ENCODE data around the gene ZDHHC8.

ZDHHC8 gene

DNA sequence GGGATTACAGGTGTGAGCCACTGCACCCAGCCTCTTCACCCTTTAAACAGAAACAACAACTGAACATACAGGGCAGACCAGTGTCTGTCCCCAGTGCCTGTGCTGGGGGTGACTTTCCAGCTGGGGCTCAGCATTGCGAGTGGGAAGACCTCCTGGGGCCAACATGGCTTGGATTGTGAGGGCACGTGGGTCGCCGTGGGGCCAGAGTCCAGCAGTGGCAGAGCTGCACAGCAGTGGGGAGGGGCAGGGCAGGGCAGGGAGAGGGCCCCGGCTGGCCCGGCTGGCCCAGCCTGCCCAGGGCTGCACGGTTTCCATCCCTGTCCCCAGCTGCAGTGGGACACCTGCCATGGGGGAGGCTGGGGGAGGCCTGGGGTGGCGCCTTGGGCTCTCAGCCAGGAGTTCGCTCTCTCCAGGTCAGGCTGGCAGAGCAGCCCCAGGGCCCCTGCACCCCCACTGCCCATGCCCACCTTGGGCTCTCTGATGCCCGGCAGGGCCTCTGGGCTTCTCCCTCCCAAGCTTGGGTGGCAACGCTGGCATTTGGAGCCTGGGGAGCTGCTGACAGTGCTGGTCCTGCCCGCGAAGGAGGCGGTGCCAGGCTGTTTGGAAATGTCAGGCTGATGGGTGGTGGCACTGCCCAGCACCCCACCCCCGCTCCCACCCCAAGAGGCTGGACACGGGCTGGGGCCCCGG, 49.7 kb downstream of the ZDHHC8 start:
- no peak for DNase-seq

DNA sequence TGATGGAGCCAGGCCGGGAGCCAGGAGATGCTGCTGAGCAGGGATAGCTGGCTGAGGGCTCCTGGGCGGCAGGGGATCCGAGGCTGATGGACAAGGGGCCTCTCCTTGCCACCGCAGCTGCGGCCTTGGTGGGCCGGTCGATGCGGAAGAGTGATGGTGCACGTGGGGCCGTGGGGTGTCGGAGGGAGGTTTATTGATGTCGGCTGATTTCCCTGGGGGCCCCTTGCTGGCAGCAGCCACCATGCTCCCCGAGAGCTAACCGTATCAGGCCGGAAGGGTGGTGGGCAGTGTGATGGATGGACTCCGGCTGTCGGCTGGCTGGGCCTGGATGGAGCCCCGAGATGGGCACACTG, 50.3 kb downstream of the ZDHHC8 start:
- no peak for DNase-seq

DNA sequence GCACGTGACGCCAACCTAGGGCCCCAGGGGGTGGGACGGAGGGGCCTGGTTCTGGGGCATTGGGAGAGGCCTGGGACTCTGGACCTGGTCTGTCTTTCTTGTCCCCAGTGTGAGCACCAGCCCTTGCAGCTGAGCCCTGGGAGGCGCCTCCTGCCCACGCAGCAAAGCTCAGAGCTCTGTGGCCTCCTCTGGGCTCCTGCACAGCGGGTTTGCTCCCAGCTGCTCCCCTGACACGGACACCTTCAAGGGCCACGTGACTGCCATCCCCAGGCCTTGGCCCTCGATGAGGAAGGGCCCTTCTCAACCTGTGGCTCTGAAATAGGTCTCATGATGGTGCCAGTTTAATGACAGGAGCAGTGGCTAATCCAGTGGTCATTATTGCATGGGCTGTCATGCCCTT, 50.8 kb downstream of the ZDHHC8 start:
- no peak for DNase-seq

DNA sequence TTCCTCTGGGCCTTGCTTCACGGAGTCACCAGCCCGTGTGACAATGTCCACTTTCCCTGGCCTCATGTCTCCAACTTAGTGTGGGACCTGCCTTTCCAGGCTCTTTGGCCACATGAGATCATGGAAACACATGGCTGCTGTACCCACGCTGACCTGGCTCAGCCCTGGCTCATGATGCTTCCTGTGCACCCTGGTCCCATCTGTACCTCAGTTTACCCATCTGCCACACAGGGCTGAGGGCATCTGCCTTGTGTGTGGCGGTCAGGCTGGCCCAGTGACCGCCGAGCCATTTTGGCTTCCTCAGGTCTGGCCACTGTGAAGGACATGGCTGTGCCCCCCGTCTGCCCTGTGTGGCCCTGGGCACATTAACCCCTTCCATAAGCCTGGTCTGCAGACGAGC, 51.5 kb downstream of the ZDHHC8 start:
- DNase-seq, result no peak

DNA sequence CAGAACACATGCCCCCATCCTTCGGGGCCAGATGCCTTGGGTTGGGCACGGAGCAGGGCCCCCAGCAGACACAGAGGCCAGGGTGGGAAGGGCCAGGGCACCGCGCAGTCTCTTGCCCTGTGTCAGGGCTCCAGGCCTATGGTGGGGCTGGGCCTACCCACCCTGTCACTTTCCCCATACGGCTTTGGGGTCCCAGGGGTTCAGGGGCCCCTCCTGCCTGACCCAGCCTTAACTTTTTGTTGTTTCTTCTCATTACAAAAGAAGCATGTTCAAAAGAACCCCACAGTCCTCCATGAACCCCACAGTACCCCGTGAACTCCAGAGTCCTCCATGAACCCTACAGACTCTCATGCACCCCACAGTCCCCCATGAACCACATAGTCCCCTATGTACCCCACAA, 52.2 kb downstream of the ZDHHC8 start:
- DNase-seq, result no peak

DNA sequence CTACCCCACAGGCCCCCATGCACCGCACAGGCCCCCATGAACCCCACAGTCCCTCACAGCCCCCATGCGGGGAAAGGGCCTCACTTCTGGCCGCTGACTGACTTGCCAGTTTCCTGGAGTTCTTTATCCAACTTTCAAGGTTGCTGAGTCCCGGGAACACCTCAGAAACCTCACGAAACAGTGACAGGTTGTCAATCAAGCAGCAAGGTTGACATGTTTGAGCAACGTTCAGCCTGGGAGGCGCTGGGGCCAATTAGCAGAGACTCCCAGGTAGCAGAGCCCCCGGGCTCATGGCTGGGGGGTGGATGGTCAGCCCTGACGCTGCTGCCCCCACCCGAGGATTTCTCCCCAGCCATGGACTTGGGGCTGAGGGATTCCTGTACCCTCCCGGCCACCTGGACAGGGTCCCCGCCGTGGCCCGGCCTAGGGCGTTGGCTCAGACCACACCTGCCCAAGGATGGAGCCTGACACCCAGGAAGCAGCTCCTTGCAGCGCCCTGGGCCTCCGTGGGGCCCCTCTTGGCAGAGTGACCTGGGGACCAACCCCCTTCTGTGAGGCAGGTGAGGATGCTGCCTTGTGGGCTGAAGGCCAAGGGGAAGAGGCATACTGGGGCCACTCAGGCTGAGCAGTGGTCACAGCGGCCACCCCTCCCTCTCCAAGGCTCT, 53.0 kb downstream of the ZDHHC8 start:
- no peak for DNase-seq

DNA sequence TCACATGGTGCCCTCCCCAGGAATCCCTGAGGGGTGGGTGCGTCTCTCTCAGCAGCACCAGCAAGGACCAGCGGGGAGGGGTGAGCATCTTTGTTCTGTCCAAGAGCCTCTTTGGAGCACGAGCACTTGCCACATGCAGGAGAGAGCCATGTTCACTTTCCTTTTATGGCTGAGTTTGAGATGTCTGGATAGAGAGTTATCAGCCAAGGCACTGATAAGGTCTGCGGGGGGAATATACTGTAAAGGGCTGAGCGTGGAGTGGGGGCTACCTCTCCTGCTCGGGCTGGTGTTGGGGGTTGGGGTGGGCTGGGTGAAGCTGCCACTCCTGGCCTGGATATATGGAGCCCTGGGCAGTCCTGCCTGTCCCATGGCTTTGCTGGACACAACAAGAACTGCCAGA, 54.1 kb downstream of the ZDHHC8 start:
- no peak for DNase-seq

DNA sequence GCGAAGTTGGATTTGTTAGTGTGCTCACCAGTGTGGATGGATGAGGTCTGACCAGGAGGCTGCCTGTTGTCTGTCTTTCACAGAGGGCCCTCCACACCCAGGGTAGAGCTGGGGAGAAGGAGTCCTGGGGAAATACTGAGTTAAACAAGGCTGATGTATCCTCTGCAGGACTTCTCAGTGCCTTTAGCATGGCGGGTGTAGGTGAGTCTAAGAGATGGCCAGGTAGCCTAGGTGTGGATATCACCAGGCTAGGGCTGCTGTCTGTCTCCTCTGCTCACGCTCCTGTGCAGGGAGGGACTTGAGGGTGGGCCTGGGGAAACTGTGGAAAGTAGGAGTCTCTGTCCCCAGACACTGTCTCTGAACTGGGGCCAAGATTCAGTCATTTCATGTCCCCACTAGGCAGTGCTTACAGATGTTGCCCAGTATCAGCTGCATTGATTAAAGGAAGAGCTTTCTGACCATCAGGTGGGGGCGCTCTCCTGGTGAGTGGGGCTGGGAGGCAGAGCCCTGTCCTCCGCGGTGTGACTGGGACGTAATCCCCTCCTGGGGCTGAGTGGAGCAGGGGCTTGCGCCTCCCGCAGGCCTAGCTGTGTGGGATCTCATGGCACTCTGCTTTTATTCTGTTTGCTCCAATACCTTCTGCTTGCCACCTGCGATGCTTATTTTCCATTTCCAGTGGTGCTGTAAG, 54.7 kb downstream of the ZDHHC8 start:
- DNase-seq, result no peak

DNA sequence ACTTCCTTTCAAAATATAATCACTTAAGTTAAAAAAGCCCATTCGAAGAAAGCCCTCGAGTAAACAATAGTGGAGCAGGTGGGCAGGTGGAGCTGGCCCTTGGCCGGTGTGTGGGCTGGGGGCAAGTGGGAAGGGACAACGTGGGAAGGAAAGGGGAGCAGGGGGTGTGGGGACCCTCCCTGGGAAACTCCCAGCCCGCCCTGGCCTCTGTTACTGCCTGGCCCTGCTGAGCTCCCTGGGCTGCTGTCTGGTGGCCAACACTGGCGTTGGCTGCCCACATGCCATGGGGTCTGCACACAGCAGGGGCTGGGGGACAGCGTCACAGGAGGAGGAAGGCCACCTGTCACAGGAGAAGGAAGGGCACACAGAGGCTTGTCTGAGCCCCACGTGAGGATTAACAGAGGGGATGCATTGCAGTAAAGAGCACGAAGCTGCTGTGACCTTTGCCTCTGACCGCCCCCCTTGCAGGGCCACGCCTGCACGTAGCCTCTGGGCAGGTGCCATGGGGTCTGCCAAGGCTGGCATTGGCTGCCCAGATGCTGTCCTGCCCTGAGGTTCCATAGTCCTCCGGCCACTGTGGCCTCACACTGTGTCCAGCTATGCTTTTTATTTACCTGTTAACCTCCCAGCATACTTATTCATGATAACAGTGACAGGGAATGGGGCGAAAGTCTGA, 55.4 kb downstream of the ZDHHC8 start:
- no peak for DNase-seq

DNA sequence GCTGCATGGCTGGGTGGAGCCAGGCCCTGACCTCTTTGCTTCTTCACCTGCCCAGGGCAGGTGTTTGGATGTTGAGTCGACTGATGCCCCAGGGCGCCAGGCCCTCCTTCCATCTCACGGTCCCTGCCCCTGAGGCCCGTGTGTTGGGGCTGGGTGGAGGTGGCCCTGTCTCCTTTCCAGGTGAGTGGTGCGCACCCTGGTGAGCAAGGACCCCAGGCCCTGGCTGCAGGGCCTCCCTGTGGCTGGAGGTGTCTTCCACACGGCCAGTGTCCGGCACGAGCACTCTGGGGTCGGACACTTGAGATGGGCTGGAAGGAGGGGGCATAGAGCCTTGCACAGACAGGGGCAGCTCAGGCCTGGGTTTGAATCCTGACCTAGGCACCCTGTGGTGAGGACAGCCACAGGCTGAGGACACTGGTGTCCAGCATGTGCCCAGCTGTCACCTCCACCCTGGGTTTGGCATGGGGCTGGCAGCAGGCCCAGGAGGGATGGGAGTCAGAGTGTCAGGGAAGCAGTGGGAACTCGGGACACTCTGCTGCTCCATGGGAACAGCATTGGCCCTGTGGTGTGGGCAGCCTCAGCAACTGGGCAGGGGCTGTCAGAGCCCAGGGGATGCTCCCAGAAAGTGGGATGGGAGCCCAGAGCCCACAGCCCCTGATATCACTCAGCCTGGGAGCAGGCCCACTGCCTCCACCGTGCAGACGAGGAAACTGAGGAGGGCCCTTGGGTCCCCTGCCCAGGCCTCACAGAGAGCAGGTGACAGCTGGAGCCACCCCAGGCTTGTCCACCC, 56.4 kb downstream of the ZDHHC8 start:
- DNase-seq, result no peak

DNA sequence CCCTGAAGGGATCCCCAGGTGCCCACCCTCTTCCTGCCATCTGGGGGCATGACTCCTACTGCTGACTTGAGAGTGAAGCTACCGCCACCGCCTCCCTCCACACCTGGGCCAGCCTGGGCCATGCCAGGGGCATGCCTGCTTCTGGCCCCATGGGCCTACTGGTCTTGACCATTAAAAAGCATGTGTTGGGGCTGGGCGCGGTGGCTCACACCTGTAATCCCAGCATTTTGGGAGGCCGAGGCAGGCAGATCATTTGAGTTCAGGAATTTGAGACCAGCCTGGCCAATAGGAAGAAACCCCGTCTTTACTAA, 56.9 kb downstream of the ZDHHC8 start:
- no peak for DNase-seq

DNA sequence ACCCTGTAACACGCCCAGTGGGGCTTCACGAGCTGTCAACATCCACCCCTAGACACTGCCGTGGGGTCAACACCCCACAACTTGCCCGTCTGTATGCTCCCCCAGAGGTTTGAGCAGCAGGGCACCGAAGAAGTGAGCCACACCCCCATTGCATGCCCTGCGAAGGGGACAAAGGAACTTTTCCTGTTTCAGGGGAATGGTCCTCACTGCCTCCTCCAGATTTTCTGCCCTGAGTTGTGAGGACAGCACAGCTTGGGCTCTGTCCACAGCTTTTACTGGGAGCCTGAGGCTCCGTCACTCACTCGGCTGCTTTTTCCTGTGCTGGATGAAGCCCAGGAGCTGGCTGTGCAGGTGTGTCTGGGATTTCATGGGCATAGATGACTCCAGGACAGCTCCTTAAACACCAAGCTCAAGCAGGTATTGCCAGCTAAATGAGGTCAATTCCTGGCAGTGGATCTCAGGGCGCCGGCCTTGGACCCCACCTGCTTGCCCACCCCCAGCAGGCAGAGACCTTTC, 59.5 kb downstream of the ZDHHC8 start:
- no peak for DNase-seq

DNA sequence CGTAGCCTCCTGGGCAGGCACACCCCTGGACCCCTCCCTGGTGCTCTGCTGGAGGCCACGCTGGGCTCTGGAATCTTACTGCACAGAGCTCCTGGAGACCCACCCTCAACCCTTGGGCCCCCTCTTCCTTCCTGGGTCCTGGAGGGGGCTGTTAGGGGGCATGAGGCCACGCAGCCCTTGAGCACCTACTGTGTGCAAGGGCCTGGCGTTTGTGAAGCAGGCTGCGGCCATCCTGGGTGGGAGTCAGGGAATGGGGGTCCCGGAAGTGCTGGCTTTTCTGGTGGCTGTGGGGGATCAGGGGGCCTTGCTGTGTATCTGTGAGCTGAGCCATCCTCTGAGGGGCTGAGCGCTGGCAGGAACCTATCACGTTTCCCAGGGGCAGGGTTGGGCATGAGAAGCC, 60.2 kb downstream of the ZDHHC8 start:
- DNase-seq, result no peak

DNA sequence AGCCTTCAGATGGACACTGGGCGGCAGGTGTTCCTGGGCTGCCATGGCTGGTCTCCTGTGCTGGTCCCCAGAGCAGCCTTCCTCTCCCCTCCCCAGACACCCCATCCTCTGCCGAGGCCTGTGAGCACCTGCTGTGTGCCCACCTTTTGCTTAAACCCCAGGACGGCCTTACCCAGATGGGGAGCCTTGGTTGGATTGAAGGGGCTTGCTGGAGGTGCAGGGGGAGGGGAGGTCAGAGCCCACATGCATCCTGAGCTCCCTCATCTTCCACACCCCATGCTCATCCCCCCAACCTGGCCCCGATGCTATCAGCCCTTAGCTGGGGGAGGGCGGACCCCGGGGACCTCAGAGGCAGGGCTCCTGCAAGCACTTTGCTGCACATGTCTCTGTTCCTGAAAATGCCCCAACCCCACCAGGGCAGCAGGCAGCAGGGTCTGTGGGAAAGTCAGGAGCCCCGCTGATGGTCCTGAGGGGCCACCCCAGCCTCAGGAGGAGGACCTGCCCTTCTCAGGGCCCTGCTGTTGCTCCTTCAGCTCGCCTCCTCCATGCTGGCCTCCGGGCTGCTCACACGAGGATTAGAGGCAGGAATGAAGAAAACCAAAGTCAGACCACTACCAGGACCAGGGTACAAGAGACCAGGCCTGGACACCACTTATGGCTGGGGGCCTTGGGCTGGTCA, 60.8 kb downstream of the ZDHHC8 start:
- no peak for DNase-seq

DNA sequence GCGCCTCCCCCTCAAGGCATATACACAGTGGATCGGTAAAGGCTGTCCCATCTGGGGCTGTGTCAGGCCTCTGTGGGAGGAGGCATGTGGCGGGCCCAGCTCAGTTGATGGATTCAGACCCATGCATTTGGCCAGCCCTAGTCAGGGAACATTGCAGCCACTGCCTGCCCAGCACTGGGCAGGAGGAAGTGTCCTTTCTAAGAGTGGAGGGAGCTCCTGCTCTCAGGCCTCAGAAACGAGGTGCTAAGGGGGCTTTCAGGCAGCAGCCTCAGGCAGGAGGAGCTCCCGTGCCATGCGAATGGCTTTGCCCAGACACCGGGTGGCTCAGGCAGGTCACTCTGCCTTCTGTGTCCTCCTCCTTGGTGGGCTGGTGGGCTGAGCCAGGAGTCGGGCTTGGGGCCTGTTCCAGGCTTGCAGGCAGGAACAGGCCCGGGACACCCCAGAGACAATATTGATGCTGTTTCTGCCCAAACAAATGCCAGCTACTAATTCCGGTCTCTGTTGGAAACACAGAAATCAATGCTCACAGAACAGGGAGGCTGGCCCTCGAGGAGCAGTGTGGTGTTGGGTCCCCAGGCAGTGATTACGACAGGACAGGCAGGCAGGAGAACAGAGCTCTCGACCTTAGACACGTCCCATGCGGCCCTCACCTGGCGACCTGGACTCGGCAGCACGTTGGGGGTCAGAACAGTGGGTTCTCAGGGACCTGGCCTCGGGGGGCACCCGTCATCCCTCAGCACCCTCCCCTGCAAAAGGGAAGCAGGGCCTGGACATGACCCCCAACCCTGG, 61.6 kb downstream of the ZDHHC8 start:
- no peak for DNase-seq

DNA sequence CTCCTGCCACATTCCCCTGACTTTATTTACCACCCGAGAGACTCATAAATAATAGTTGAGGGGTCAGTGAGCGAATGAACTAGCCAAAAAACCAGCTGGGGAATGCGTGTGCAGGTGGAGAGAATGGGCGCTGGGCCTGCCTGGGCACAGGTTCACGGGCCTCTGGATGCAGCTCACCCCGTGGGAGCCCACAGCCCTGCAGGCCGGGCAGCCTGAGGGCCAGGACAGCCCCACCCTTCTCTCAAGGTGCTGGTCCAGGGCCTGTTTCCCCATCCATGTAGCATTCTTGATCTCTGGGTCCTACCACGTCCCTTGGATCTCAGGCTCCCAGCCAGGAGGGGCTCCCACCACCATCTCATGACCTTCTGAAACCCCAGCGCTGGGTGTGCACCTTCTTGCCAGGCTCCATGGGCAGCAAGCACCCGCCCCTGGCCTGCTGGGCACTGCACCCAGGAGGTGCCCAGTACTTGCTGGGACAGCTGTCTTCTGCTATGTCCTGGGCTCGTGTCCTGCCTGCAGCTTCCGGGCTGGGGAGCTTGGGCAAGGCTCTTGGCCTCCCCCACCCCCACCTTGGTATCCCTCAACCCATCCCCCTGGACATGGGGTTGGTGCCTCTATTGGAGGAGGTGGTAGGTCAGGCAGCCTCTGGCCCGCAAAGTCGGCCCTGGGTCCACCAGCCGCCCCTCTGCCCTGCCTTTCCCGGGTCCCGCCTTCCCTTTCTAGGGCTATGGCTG, 62.3 kb downstream of the ZDHHC8 start:
- DNase-seq, result no peak

DNA sequence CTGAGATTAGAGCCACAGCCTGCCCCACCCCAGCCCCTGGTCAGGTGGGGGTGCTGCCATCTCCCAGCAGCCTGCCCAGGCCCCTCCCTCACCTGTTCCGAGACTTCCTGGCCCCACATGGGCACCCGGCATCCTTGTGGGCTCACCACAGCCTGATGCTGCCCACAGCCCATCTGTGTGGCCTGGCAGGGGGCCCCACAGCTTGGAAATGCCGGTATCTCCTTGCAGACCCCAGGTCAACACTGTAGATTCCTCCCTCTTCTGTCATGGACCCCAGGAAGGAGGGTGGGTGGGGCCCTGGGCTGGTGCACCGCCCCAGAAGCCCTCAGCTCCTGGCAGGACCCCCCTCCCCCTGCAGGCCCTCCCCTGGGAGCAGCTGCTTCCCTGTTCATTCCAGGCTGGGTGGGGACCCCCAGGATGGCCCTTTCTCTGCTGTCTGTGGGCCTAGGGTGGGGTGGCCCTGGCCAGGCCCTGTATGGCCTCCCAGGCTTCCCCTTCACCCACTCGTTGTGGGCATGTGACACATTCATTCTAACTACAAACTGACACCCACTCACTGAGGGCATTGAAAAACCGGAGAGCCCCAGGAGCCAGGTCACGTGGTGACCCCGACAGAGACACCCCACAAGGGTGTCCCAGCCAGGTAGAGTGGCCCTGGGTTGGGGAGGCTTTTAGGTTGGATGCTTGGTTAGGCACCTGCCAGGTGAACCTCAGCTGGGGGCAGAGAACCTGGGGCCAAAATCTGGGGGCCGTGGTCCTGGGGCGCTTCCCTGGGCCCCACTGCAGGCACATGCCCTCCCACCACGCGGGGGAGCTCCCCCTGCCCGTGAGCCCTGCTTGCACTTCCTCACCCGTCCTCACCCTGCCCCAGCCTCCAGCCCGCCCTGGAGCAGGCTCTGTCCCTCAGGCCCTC, 63.3 kb downstream of the ZDHHC8 start:
- DNase-seq, result no peak

DNA sequence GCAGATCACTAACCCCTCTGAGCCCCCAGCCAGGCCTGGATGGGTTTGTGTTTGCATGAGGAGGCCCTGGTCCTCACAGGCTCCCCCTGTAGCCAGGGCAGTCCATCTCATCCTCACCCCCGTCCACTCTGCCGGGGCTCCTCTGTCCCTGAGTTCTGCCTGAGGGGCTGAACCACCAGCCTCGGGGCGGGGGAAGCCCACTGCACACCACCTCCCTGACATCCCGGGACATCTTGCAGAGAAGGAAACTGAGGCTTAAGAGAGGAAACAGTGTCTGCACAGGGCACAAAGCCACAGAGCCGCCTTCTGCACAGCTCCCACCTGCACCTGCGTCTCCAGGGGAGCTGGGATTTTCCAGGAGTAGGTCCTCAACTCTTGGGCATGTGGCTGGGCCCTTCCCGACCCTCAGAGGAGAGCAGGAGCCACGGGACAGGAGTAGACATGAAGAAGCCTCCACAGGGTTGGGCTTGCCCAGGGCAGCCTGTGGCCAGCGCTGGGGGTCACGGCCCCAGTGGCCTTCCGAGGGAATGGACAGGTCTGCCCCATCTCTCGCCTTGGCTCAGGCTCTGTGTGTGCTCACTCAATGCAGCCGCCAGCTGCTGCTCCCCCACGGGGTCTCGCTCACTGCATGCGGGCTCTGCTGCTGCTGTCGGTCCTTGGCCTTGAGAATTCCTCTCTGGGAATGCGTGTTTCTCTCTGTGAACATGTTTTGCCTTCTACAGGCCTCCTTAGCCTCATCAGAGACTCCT, 64.7 kb downstream of the ZDHHC8 start:
- no peak for DNase-seq

Measured in hematopoietic multipotent progenitor cell treated with erythropoietin and hydrocortisone succinate and interleukin-3 and kit ligand, for 8 days (in vitro differentiated cells).